Measurements from ENCODE around the gene ROBO2.

The ROBO2 gene

DNA sequence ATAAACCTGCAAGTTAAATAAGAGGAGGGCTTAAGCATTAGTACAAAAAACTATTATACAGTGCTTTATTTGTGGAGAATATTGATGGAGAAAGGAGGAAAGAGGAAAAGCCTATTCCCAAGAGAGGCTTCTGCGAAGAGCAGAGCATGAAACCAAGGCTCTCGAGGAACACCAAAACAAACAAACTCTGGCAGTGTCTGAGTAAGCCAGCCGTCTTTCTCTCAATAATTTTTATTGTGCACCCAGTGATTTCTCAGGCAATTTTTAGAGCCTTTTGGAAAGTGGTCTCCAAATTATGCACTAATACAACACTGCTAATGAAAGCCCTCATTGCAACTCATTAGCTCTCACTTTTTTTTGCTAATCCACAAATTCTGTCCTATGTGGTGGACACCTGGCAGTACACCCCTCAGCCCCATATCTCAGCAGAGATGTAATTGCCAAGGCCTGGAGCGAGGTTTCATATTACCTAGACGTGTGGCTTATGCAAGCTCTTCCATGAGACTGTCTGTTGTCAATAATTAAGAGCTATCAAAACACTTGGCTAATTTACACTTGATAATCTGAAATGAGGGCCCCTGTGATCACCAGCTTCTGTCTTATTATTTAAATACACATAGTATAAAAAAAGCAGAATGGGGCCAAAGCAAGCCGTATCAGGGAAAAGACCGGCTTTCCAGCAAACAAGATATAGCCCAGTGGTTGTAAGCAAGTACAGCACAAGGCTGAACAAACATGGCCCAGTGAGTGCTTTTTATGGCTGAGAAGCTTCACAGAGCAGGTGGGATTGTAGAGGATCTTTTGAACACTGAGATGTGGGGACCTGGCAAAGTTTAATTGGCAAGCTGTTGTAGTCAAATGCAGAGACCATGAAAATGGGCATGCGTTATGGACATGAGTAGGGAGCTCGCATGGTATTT, 216.9 kb downstream of the ROBO2 start:
- no peak overlapping the region for H3K4me3 ChIP-seq (ENCODE audit: low read length)
- no peak for DNase-seq (ENCODE audit: low read depth)
- TF ChIP-seq, protein P1, sequence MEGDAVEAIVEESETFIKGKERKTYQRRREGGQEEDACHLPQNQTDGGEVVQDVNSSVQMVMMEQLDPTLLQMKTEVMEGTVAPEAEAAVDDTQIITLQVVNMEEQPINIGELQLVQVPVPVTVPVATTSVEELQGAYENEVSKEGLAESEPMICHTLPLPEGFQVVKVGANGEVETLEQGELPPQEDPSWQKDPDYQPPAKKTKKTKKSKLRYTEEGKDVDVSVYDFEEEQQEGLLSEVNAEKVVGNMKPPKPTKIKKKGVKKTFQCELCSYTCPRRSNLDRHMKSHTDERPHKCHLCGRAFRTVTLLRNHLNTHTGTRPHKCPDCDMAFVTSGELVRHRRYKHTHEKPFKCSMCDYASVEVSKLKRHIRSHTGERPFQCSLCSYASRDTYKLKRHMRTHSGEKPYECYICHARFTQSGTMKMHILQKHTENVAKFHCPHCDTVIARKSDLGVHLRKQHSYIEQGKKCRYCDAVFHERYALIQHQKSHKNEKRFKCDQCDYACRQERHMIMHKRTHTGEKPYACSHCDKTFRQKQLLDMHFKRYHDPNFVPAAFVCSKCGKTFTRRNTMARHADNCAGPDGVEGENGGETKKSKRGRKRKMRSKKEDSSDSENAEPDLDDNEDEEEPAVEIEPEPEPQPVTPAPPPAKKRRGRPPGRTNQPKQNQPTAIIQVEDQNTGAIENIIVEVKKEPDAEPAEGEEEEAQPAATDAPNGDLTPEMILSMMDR (IDR thresholded peaks at IDR 0.05; ENCODE audit: insufficient read depth, low read depth, low read length, missing control alignments), result no peak

DNA sequence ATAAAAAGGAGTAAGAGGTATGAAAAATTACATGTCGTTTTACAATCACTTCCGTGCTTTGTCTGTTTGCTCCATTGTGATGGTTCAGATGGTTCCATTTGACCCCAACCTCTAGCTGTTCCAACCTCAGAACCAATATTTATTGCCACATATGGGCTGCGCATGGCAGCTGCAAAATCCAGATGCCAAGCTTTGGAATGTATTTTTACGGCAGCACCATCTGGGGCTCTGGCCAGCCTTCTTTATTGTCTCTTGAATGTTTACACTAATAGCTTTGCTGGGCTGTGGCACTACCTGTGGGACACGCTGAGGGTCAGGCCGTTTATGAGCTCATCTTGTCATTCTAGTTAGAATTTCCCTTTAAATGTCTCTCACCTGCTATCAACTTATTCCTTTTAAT, 219.8 kb downstream of the ROBO2 start:
- TF ChIP-seq, protein P1 (IDR thresholded peaks at IDR 0.05; ENCODE audit: insufficient read depth, low read depth, low read length, missing control alignments), result no peak
- no peak overlapping the region for H3K4me3 ChIP-seq (ENCODE audit: low read length)
- DNase-seq (ENCODE audit: low read depth), result no peak

DNA sequence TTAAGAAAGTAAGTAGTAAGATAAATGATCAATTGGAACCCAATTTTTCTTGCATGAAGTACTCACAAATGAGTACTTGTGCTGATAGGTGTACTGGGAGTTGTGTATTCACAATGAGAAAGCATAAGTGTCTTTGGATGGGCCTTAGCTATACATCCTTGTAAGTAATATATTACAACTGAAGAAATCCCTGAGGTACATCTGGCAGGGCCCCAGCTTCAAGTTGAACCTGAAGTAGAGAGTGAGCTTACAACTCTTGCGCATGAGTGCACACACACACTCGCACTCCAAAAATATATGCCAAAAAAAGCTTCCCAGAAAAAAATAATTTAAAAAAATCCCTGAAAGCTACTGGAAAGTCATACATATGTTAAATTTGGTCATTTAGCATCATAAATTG, 222.5 kb downstream of the ROBO2 start:
- no peak overlapping the region for H3K4me3 ChIP-seq (ENCODE audit: low read length)
- TF ChIP-seq, protein P1 (IDR thresholded peaks at IDR 0.05; ENCODE audit: insufficient read depth, low read depth, low read length, missing control alignments), result no peak
- no peak for DNase-seq (ENCODE audit: low read depth)

DNA sequence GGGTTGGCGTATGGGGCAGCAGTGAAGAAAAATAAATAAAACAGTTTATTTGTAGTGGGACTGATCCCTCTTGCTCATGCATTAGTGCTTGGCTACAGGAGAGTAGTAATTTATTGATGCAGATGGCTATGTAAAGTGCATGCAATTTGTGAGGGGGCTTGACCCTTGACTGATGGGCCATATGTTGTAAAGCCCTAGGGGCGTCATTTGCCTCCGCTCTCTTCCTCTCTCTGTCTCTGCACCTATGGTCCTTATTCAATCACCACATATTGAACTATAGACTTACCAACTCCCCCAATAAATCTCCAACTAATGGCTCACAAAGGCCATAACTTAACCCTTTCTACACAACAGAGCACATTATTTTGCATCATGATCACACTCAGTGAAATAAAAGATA, 227.7 kb downstream of the ROBO2 start:
- TF ChIP-seq, protein P1 (IDR thresholded peaks at IDR 0.05; ENCODE audit: insufficient read depth, low read depth, low read length, missing control alignments), result no peak
- DNase-seq (ENCODE audit: low read depth), result no peak
- no peak overlapping the region for H3K4me3 ChIP-seq (ENCODE audit: low read length)

DNA sequence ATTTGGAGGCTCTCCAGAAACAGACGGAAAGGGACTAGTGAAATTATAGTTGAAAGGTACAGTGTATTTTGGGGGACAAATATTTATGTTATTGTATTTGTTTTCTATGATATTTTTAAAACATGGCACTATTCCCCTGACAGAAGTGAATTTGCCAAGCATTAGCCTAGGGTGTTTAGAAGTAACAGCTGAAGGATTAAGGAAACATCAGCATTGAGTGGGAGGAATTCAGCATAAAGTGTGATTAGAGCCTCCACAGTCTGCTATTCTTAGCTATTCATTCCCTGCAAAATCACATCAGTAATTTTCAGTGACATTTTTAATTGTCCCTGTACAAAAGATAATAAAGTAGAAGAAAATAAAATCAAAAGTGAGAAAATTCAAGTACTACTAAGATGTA, 231.4 kb downstream of the ROBO2 start:
- no peak for DNase-seq (ENCODE audit: low read depth)
- TF ChIP-seq, protein P1 (IDR thresholded peaks at IDR 0.05; ENCODE audit: insufficient read depth, low read depth, low read length, missing control alignments), result no peak
- H3K4me3 ChIP-seq (ENCODE audit: low read length), result no peak overlapping the region

DNA sequence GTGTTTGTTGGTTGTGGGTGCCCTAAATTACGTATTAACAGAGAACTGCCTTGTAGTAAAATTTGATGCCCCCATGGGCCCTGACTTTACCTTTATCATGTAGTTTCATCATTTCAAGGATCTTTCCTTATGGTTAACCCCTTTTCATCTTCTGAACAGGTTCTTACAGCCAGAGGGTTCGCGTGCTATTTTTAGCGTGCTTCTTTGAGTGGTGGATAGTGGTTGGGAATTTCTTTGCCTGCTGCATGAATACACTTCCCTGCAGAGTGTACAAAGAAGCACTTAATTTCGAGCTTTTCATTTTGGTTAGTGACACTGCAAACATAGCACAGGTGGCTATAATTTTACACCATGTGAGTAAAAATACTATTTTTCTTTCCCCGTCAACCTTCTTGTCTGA, 231.8 kb downstream of the ROBO2 start:
- DNase-seq (ENCODE audit: low read depth), result no peak
- H3K4me3 ChIP-seq (ENCODE audit: low read length), result no peak overlapping the region
- TF ChIP-seq, protein P1 (IDR thresholded peaks at IDR 0.05; ENCODE audit: insufficient read depth, low read depth, low read length, missing control alignments), result no peak

DNA sequence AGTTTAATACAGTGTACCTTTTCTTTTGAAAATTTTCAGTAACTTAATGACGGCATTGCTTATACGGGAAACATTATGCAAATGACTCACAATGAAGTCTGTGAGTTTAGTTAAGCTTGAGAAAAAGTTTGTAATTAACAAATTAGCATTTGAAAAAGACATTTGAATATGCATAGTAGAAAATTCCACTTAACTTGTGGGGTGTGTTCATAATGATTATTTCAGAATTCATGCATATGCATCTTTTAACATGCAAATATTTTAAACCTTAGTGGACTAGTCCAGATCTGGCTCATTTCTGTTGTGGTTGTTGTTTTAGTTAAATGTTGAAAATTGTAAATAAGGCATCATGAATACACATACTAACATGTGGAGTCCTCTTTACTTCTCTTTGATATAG, 239.4 kb downstream of the ROBO2 start:
- TF ChIP-seq, protein P1 (IDR thresholded peaks at IDR 0.05; ENCODE audit: insufficient read depth, low read depth, low read length, missing control alignments), result no peak
- no peak overlapping the region for H3K4me3 ChIP-seq (ENCODE audit: low read length)
- DNase-seq (ENCODE audit: low read depth), result no peak
